GM18498 (cell line): Measurements from ENCODE around the gene COASY.

Experiments
- ATAC-seq: cut with Tn5 transposase; IDR thresholded peaks from one replicate; pipeline ENCODE4 v1.9.1; 2021; ENCODE audit warnings: mild to moderate bottlenecking, moderate library complexity; ENCODE audit not compliant: unreplicated experiment

Gene COASY

DNA sequence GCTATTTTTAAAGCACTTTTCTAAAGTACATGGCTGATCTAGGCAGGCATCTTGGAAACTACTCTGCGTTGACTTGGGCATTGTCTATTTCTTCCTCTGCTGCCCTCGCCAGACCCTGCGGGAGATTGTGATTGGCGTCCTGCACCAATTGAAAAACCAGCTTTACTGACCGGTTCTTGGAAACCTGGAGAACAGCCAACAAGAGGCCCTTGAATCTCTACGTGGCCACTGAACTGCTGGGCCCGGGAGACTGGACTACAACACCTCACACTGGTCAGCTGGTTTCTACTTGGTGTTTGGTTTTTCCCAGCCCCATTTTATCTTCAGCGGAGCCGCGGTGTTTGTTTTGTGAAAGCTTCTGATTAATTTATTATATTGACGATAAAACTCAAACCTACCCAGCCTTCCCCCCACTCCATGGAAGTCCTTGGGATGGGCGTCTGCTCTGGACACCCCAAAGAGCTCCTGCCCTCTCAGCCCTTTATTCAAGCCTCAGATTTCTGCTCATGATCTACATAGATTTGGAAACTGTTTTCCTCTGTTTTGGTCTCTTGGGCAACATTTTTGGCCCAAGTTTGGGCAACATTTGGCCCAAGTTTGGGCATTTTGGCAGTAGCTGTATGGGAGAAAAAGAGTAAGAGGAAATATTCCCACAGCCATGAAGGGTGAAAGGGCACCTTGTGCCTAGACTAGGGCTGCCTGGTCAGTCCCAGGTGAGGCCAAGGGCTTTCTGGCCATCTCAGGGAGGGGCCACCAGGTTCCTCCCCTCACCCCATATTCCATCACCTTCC, 9.7 kb downstream of the COASY start:
- ATAC-seq = no peak

DNA sequence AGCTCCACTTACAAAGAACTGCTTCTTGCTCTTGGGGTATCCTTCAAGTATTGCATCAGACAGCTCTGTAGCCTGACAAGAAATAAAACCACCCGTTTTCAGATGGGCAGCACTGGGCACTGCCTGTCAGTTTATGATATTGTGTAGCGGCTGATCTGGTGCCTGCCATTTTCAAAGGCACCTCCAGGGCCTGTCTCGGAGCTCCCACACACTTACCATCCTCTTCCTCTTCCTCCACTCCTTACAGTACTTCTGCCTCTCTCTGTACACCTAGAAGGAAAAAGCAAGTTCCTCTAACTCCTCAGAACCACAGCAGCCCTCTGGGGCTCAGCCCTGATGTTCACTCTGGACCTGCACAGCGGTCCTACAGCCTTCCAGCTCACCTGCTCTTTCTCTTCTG, 11.1 kb downstream of the COASY start:
- no peak for ATAC-seq

DNA sequence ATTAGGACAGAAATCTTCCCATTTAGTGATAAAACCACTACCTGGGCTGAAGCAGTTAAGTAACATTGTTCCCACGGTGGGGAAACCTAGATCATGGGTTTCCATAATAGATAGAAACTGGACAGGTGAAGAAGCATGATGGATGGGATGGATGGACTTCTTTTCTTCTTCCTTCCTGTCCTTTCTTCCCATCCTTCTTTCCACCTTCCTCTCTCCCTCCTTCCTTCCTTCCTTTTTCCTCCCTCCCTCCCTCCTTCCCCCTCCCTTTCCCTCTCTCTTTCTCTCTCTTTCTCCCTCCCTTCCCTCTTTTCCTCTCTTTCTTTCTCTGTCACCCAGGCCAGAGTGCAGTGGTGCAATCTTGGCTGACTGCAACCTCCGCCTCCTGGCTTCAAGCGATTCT, 12.5 kb downstream of the COASY start:
- no peak for ATAC-seq

DNA sequence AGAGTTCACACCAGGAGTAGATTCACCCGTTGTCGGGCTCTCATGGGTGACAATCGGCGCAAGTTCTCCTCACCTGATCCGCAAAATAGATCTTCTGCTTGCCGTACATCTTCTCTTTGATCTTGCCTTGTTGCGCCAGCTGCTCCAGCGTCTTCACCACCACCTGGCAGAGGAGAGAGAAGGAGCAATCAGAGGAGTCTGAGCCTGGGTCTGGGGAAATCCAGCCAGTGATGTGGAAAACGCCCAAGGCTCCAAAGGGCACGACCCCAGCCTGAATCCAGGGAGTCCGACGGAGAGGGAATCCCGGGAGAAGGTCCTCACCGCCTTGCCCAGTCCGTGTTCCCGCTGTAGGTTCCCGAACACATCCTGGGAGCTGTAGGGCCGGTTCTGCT, 15.2 kb downstream of the COASY start:
- no peak for ATAC-seq

DNA sequence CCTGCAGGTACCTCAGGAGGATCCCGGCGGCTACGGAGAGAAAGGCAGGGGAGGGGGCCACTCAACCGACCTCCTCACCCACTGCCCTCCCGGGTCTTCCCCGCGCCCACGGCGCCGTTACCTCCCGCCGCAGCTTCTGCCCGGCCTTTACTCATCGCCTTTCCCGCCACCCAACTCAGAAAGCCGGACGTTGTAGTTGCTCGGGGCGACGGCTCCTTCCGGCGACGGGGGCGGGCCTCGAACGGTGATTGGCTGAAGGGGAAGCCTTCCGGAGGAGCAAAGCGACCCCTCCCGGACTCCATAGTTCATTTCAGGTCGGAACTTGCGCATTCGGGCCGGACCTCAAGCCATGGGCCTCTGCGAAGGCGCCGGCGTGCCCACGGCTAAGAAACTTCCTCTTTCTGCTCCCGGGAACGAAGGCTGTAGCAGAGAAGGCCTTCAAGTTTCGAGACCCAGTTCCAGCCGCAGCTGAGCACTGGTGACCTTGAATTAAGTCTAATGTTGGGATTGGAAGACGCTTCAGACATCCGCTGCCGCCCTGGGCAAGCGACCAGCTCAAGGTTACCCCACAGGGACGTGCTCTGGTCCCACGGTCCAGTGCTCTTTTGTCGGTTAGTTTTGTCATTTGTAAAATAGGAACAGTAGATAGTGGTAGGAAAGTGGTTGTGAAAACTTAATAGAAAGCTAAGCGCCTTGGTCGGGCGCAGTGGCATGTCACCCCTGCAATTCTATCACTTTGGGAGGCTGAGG, 15.8 kb downstream of the COASY start, which contains the start of gene PSMC3IP:
Gene PSMC3IP (minus strand): TSS at position 198 of the 750 bp plus-strand sequence. CDS start 43 bp downstream, at position 155.
- ATAC-seq = peak; percentile 71

DNA sequence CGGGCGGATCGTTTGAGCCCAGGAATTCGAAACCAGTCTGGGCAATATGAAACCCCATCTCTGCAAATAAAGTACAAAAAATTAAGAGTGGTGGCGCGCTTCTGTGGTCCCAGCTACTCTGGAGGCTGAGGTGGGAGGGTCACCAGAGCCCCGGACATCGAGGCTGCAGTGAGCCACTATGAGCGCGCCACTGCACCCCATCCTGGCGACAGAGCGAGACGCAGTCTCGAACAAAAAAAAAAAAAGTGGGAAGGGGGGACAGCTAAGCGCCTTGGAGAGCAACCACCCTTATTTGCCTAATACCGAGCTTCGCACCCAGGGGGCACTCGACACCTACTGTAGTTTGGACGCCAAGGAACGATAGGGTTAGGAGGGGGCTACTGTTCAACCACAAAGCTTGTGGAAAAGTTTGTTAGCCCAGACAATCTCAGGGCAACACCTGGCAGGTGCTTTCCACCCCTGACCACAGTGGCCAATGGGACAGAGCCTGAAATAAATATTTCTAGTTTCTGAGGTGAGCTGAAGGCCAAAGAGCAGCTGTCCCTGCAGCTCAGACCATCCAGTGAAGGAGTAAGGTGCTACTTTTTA, 16.4 kb downstream of the COASY start:
- peak; percentile 58 for ATAC-seq

DNA sequence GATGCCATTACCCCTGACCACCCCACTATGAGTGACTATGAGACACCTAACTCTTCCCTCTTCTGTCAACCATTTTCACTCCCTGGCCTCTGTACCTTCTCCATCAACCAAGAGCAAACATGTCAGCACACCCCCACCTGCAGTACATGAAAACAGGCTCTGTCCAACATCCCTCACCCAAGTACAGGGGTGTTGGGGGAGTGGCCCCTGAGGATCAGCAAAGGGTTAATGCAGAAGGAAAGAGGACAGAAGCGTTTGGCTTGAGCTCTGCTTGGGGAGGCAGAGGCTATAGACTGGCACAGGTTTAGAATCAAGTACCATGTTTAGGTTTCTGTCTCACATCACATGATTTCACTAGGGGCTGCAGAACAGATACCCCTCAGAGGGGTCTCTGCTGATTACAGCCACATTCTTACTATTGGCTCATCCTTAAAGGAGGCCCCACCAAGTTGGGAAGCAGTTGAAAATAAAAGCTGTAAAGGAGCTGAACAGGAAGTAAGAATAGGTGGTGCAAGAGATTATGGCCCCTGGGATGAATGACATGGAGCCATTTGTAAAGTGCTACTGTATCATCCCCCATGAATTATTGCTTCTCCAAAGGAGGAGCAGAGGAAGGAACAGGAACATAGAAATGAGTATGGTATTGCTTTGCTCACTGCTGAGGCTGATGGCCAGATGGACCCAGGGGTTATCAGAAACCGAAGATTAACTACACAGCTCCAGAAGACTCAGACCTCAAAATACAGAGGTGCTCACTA, 18.0 kb downstream of the COASY start:
- no peak for ATAC-seq

DNA sequence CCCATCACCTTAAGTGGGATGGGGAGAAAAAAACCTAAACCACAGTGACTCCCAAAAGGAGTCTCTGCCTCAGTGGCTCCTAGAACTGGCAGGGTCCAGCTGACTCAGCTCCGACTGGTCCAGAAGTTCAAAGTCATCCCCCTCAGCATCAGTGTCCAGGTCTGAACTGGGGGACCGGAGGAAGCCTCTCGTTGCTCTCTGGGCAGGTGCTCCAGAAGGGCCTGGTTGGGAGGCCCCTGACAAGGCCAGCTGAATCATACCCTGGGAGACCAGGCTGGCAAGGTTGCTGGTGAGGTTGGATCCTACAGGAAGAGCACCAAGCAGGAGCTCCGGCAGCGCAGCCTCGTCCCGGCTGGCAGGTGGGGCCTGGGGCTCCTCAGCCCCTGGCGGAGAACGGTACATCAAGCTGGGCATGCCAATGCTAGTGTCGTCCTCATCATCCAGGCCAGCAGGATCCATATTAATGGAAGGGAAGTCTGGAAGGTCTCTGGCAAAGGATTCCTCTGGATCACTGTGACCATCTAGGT, 19.9 kb downstream of the COASY start:
- no peak for ATAC-seq

DNA sequence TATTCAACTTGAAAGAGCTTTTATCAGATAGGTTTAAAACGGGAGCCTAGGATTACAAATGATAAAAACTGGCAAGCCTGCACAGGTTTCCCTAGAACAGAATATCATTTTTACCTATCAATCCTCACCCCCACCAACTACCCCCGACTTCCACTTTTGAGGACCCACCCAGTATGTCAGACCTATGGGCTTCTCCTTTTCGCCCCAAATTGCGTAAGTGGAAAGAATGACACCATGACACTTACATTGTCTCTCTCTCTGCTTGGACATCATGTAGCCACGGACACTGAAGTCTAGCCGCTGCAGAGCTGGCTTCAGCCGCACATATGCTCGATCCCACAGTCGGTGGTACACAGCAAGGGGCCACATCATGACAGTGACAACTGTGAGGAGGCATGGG, 22.9 kb downstream of the COASY start:
- ATAC-seq = no peak

DNA sequence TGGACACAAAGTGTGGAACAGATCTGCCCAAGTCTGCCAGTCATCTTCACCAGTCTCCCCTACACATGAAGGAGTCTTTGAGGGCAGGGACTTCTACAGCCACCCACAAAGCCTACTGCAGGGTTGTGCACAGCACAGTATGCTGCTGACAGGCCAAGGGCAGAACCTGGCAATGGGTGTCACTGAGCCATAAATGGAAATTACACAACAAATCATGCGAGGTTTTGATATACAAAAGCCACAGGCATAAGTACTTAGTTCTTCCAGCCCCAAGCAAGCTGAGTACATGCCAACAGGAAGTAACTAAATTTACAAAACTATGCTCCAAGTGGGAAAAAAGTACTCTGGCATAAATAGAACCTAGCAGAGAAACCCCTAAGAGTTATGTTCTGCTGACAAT, 23.4 kb downstream of the COASY start:
- ATAC-seq = no peak

DNA sequence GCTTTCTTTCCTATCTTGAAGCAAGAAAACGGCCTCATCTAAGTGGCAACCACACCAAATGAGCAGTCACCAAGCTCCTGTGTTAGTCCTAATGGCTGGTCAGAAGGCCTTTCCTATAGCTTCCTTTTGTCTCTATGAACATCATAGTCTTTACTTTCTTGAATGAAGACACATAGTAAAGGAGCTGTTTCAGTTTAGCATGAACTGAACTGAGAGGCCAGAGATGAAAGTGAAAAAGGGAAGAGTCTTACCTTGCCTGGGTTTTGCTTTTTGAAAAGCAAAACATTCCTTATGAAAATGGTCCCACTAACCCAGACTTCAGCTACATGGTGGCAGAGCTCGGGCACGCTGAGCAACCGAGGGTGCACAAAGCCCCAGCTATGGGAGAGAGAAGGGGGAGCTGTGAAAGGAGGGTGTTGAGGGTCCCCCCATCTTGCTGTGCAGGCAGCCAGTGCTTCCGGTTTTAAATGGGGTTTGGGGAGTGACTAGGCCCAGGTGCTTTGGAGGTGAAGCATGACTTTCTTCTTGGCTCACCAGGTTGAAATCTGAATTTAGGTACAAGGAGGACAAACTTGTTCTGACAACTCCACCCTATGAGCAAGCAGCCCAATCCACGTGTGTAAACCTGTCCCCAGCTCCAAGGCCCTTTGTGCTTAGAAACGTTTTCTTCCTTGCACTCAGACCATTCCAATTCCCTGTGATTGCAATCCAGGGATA, 24.7 kb downstream of the COASY start:
- peak; percentile 69 for ATAC-seq

DNA sequence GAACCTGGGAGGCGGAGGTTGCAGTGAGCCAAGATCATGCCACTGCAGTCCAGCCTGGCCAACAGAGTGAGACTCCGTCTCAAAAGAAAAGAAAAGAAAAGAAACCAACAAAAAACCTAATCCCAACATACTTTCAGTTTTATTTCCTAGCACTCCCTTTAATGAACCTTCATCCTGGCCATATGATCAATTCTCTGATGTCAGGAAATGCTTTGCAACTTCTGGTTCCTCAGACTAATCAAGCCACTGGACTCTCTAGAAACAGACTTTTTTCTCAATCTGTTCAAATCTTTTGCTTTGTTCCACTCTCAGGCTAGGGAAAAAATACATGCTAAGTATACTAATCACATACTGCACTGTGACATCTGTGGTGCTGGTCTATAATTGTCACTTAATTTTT, 28.9 kb downstream of the COASY start:
- ATAC-seq = no peak

DNA sequence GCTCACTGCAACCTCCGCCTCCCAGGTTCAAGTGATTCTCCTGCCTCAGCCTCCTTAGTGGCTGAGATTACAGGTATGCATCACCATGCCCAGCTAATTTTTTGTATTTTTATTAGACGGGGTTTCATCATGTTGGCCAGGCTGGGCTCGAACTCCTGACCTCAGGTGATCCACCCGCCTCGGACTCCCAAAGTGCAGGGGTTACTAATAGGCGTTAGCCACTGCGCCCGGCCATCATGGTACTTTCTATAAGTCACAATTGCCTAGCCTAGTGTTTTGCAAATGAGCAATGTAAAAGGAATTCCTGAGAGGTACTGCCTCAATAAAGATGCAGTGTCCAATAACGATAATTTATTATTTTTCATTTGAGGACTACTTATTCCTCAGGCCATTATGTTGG, 29.5 kb downstream of the COASY start:
- no peak for ATAC-seq

DNA sequence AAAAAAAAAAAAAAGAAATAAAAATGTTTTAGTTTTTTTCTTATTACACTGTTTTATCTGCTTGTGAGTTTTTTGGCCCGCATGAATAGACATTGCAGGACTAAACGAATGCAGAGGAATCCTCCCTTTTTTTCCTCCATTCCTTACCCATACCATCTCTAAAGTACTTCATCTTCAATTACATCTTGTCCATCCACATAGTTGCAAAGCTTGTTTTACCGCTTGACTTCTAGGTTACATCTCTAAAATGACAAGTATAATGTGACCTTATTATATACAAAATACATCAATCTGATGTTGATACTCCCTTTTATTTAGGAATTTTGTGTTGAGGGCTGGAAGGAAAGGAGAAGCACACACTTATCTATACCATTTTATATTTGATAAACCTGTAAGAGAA, 34.4 kb downstream of the COASY start:
- ATAC-seq = no peak

DNA sequence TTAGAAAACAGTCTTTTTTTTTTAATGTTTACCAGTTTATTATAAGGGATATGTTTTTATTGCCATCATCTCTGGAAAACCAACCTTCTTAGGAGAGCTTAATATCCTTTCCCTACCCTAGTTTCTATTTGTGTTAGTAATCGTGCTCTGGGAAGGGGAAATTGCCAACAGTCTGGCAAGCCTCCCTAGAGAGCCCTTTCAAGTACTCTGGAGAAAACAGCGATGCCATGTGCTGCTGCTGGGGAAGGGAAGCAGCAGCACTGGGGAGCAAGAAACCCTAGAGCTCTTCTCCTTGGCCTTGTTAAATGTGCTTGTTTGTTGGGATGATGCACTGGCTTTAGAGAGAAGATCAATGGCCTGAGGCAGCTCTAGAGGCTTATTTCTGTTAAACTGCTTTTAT, 37.0 kb downstream of the COASY start:
- ATAC-seq = no peak

DNA sequence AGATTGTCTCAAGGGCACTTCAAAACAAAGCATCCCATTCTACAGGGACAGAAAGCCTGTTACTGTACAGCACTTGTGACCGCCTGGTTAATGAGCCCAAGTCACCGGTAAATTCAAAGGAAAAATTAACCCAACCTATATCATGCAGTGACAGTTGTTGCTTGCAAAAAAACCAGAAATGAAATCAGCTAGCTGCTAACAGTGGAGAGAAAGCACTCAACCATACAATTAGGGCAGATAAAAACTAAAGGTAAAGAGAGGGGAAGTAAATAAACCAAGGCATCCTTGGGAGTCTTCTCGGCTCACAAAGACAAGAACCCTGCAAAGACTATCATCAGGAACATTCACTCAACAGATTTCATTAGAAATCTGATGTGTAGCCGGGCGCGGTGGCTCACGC, 41.4 kb downstream of the COASY start:
- ATAC-seq = no peak

DNA sequence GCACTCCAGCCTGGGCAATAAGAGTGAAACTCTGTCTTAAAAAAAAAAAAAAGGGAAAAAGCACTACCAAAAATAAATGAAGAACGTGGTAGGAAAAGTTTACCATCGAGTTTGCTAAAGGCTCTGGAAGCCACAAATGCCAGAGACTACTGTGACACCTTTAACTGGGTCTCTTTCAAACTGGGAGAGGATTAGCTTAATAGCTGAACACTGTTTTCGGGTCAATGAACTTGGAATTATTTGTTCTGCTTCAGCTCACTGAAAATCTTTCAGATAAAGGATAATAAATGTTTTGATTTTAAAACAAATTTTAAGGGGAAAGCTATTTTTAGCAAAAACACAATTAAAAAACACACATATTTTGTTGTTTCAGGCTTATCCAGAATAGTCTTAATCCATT, 45.8 kb downstream of the COASY start:
- no peak for ATAC-seq

DNA sequence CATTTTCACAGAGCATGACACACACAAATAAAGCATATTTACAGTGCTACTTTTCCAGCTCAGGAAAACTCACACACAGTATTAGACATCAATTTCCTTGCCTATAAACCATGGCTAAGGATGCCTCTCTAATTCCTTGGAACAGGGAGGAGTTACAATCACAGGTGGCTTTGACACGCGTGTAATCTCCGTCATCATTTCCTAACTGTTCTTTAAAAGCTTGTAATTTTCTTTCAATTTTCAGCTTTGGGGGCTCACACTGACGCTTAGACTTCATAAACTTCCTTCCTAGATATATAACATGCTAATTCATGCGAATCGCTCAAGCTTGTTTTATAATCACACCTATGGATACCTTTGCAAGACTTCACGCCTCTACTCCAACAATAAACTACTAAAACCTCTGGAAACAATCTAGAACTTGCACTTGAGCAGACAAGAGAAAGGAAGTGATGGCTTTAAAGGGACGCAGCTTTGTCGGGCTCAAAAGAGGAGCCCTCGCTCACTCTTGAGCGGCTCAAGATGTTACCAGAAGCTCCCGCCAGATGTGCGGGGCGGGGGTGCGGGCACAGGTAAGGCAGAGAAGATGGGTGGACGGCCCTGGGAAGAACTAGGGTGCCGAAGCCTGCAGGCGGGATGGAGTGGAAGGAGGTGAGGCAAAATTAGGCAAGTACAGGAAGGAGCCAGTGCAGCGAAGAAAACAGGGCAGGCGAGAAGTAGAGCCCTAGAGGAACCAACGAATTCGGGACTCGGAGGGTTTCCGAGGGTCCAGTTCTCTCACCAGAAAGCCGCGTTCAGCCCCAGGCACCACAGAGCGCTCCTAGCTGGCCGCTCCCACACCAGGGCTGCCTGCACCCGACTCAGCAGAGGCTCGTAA, 46.6 kb downstream of the COASY start:
- ATAC-seq = peak; percentile 40

DNA sequence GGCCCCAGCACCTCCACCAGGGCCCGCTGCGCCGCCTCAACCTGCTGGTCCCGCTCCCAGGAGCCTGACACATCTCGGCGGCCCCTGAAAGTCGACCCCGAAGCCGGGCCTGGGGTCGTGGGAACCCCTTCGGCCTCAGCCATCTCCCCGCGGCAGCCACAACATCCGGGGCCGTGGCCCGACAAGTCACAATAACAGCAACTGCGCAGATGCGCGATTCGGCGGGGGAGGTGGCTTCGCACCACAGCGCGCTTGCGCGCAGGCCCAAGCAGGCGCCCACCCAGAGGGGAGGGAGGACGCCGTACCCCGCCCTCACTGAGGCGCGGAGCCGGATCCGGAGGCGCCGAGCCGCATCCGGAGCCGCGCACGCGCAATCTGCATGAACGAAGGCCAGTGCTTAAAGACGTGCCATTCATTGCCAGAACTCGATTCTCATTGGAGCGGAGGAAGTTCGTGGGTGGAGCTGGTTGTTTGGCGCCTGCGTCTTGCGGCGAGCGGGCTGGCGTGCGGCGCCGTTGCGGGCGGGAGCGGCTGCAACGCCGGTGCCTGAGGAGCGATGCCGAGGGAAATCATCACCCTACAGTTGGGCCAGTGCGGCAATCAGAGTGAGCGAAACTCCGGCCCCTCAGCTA, 47.4 kb downstream of the COASY start, which contains the start of the genes RETREG3 and TUBG1:
Gene RETREG3 (minus strand): TSS at position 193 of the 632 bp plus-strand sequence. CDS start 50 bp downstream, at position 143.
Gene TUBG1 (plus strand): TSS at position 502 of the 632 bp plus-strand sequence. CDS start 55 bp downstream, at position 557.
- peak; percentile 93 for ATAC-seq
